TTC549 (cell line): ENCODE measurements around the gene RERG.
"Not testable (repeated sequence)": the region's sequence is repeated elsewhere in the genome, so short reads cannot be mapped to it uniquely, and the experiment has no call there.

ENCODE experiments used
- FAIRE-seq: peaks from 2 replicates; lab custom pipeline; 2012; peaks lifted over from hg19 to GRCh38; lab: Jason Lieb, UNC

Gene RERG

DNA sequence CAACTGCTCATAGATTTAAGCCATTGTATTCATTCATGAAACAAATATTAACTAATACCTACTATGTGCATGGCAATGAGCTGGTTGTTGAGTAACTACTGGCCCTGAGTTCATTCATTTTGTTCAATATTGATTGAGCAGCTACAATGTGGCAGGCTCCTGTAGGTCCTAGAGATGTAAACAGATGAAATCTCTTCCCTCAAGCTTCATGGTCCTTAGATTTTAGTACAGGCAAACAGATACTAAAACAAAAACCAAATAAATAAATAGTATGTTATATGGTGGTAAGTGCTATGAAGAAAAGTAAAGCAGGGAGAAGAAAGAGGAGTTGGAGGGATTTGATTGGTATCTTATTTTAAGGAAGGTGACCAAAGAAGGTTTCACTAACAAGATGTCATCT is 77.8 kb downstream of the RERG start:
- FAIRE-seq = no peak

- FAIRE-seq = no peak
Measured at GRCh38 chr12:15142711-15143110, 78.5 kb downstream of the RERG start.

DNA sequence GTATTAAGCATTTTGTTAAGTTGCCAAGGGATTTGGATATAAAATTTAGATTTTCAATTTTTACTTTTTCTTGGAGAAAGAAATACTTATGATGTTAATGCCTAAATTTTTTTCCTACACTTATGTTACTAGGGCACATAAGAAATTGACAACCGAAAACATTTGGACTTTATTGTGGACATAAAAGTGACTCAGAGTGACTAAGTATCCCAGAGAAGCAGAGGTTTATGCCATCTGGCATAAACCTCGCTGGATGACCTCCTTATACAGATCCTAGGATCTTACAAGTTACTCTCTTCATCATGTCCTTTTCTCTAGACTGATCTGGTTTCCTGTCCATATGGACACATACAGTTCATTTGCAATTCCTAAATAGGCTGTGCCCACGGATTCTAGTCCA is 89.8 kb downstream of the RERG start:
- FAIRE-seq = no peak

DNA sequence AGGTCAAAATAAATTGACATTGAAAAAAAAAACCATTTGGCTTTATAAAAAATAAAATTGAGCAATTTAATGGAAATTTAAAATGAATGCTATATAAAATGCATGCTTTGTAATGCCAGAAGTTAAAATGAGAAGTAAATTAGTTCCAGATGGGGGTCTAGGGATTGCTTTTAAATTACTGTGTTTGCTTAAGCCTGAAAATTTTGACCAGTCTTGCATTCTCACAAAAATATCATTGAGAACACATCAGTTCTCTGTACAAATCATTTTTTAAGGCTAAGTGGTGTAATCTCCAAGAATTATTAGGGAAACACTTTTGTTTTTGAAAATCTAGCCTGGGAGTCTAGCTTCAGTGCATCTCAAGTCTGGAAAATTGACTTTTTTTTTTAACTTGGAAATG is 90.7 kb downstream of the RERG start:
- no peak for FAIRE-seq

DNA sequence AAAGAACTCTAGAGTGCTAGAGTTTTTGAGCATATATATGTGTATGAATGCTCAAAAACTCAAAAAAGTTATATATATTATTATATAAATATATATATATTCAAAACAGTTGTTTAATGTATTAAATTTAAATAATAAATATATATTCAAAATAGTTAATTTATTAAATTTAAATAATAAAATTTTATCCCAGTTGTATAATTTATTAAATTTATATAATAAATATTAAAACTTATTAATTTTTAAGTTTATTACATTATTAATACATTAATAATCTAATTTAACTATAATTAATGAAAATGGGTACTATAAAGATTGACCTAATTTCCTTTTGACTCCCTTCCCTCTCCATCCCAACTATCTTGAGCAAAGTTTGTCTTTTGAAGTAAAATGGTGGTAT is 97.8 kb downstream of the RERG start:
- peak; percentile 86 for FAIRE-seq

DNA sequence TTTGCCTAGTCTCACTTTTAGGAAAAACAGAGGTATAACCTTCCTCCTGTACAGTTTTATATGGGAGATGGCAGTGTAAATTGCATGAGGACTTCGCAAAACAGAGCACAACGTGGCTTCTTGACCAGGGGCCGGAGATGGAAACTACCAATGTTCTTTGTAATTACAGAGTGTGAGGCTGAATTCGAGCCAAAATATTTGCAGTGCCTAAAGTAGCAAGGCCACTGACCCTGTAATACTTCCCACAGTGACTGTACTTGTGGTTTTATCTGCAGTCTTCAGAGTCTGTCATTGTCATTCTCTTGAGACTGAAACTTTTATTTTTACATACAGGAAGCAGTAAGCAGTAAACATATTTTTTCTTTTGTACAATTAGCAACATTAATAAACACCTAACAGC is 98.9 kb downstream of the RERG start:
- FAIRE-seq = no peak

DNA sequence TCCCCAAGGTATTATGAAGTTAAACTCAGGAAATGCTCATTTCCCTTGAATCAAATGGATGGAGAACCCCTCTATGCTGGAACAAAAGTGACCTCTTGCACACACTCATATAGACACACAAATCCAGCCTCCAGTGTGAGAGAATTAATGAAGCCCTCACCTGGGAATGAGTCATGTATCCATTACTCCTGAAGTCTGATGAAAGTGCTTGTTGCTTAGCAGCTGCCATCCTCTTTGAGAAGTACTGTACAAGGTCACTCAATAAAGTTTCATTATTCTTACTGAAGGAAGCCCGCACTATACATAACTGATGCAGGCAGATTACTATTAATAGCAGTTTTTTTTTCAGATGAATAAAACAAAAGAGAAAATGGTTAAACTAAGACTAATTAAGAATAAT is 102.3 kb downstream of the RERG start:
- no peak for FAIRE-seq

DNA sequence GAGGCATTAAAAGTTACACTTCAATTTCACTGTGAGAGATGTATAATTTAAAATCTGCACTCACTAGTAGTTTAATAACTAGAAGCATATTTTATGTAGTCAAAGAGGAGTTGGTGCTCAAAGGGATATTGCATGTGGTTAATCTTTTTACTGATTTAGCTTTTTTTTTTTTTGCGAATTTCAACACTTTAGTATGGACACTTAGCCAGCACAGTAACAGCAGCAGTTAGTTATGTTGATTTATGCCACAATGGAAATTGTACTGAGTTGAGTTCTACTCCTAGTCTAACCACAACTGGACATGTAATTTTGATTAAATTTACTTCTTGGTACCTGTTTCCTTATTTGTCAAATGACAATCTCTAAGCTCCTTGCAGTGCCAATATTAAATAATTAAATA is 104.2 kb downstream of the RERG start:
- FAIRE-seq = no peak

GRCh38 chr12:15116086-15116485 is 105.1 kb downstream of the RERG start:
- no peak for FAIRE-seq

GRCh38 chr12:15115434-15115833 is 105.8 kb downstream of the RERG start:
- no peak for FAIRE-seq

DNA sequence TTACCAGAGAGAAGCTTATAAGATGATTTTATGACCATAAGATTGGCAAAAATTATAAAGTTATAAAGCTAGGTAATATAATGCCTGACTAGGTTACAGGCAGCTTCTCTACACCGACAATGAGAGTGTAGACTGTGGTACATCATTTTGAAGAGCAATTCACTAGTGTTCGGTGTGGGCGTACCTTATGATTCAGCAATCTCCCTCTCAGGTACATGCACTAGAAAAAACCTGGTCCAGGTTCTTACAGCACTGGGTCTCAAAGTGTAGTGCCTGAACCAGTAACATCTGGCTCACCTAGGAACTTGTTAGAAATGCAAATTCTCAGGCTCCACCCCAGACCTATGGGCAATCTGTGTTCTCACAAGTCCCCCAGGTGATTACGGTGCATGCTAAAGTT is 106.7 kb downstream of the RERG start:
- no peak for FAIRE-seq

- no peak for FAIRE-seq
Measured at GRCh38 chr12:15092826-15093225, 128.4 kb downstream of the RERG start.

DNA sequence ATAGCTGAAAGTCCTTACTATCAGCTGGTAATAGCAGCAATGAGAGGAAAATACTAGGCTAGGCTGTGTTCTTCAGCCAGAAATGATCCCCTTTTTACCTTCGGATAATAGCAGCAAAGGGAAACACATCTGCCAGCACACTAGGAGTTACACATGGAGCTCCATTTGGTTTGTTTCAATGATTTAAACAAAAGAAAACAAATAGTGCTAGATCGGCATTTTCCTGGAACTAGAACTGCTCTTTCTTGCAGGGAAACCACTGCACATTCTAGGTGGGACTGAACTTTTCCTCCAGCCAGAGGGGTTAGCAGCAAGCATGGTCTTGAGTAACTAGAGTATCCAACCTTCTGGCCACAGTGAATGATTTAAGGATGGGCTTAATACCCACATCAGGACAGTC is 130.8 kb downstream of the RERG start:
- no peak for FAIRE-seq

GRCh38 chr12:15088105-15088504 is 133.1 kb downstream of the RERG start:
- FAIRE-seq = no peak

DNA sequence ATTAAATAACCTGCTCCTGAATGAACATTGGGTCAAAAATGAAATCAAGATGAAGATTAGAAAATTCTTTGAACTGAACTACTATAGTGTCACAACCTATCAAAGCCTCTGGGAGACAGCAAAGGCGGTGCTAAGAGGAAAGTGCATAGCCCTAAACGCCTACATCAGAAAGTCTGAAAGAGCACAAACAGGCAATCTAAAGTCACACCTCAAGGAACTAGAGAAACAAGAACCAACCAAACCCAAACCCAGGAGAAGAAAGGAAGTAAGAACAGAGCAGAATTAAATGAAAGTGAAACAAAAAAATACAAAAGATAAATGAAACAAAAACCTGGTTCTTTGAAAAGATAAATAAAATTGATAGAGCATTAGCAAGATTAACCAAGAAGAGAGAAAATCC is 143.5 kb downstream of the RERG start:
- not testable (repeated sequence) for FAIRE-seq

GRCh38 chr12:15074351-15074750 is 146.9 kb downstream of the RERG start:
- FAIRE-seq = no peak

GRCh38 chr12:15059123-15059522 is 162.1 kb downstream of the RERG start:
- FAIRE-seq = no peak
